Left ventricle myocardium inferior (tissue), 1 donor: ENCODE results near the gene MRPS5. TPM values are rescaled to one million over a fixed set of nuclear protein-coding genes. Genes with fewer than 3 reads are reported as not detected.
"Not testable (repeated sequence)": the region's sequence is repeated elsewhere in the genome, so short reads cannot be mapped to it uniquely, and the experiment has no call there.

Source experiments
- DNase-seq: peaks from one replicate; pipeline ENCODE4 v3.0.0-alpha.2; 2020
- H3K27ac ChIP-seq: fragments of 200-600 bp; replicated peaks from 2 replicates; pipeline ENCODE4 v1.8.0; 2021
- H3K27me3 ChIP-seq: fragments of 200-600 bp; 2 replicates; pipeline ENCODE4 v1.8.0; 2021; ENCODE audit warnings: low read depth
- H3K36me3 ChIP-seq: fragments of 200-600 bp; 2 replicates; pipeline ENCODE4 v1.8.0; 2021
- H3K4me1 ChIP-seq: fragments of 200-600 bp; 2 replicates; pipeline ENCODE4 v1.8.0; 2021
- H3K4me3 ChIP-seq: fragments of 200-600 bp; 2 replicates; pipeline ENCODE4 v1.8.0; 2021; ENCODE audit warnings: mild to moderate bottlenecking, moderate library complexity
- H3K9me3 ChIP-seq: fragments of 200-600 bp; replicated peaks from 2 replicates; pipeline ENCODE4 v1.8.0; 2021
- intact Hi-C: fragments of 100-400 bp; cut with micrococcal nuclease; formaldehyde crosslinking; loops from one replicate; pipeline ENCODE4 v1.11.0; 2022
- total RNA-seq: library from RNA; stranded (reverse); fragmentation: NEBNext Ultra II Directional; extraction: Animal tissue kit (Norgen Biotek cat#: 25700); gene quantifications from one replicate; pipeline ENCODE4 v1.2.1, GENCODE V29; 2021
- TF ChIP-seq, protein P1 (sequence below): fragments of 200-600 bp; IDR thresholded peaks from 2 replicates; pipeline ENCODE4 v1.8.0; 2021; ENCODE audit warnings: antibody characterized with exemption, mild to moderate bottlenecking, borderline replicate concordance
- donor health status: DM: no; HTN: yes; CAD: no; lungs with severe emphysema.

Gene MRPS5
- total RNA-seq, 1 donor from 2014 or later = 81.2 TPM

DNA sequence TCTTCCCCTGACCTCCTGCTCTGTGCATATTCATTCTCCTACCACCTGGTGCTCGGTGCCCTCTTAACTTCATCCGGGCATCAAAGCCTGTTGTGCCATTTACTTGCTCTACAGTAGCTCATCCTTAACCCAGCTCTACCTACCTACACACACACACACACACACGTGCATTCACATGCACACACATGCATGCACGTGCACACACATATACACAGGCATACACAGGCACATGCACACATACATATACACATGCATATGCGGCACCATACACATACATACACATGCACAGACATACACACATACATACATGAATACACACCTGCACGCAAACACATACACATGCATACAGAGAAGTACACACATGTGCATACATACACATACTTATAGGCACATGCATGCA, 81.6 kb downstream of the MRPS5 start:
- intact Hi-C loops = no loop called here
- no peak overlapping the region for H3K27ac ChIP-seq
- DNase-seq = no peak

DNA sequence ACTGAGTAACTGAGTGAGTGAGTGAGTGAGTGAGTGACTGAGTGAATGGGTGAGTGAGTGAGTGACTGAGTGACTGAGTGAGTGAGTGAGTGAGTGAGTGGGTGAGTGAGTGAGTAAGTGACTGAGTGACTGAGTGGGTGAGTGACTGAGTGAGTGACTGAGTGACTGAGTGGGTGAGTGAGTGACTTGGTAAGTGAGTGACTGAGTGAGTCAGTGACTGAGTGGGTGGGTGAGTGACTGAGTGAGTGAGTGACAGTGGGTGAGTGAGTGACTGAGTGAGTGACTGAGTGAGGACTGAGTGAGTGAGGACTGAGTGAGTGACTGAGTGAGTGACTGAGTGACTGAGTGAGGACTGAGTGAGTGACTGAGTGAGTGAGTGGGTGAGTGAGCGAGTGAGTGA, 82.2 kb downstream of the MRPS5 start:
- H3K27me3 ChIP-seq = peaks cover 16% of the 10 kb centered on the region
- TF ChIP-seq, protein P1, sequence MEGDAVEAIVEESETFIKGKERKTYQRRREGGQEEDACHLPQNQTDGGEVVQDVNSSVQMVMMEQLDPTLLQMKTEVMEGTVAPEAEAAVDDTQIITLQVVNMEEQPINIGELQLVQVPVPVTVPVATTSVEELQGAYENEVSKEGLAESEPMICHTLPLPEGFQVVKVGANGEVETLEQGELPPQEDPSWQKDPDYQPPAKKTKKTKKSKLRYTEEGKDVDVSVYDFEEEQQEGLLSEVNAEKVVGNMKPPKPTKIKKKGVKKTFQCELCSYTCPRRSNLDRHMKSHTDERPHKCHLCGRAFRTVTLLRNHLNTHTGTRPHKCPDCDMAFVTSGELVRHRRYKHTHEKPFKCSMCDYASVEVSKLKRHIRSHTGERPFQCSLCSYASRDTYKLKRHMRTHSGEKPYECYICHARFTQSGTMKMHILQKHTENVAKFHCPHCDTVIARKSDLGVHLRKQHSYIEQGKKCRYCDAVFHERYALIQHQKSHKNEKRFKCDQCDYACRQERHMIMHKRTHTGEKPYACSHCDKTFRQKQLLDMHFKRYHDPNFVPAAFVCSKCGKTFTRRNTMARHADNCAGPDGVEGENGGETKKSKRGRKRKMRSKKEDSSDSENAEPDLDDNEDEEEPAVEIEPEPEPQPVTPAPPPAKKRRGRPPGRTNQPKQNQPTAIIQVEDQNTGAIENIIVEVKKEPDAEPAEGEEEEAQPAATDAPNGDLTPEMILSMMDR = no peak
- H3K9me3 ChIP-seq = no peaks in the 10 kb centered on the region
- H3K4me3 ChIP-seq = no peak overlapping the region
- no peak for DNase-seq
- peaks cover 39% of the 10 kb centered on the region for H3K4me1 ChIP-seq
- intact Hi-C loops = no loop called here
- H3K27ac ChIP-seq = no peak overlapping the region
- no peaks in the 10 kb centered on the region for H3K36me3 ChIP-seq

More for the DNA sequence above, 81.6 kb downstream of the MRPS5 start:
- Histone ChIP-seq H3K36me3 (no peaks in the 10 kb centered on the region), H3K4me1 (peaks cover 39% of the 10 kb centered on the region), H3K27me3 (peaks cover 14% of the 10 kb centered on the region), H3K9me3 (no peaks in the 10 kb centered on the region), H3K4me3 (no peak overlapping the region)
- TF ChIP-seq, protein P1 = no peak

DNA sequence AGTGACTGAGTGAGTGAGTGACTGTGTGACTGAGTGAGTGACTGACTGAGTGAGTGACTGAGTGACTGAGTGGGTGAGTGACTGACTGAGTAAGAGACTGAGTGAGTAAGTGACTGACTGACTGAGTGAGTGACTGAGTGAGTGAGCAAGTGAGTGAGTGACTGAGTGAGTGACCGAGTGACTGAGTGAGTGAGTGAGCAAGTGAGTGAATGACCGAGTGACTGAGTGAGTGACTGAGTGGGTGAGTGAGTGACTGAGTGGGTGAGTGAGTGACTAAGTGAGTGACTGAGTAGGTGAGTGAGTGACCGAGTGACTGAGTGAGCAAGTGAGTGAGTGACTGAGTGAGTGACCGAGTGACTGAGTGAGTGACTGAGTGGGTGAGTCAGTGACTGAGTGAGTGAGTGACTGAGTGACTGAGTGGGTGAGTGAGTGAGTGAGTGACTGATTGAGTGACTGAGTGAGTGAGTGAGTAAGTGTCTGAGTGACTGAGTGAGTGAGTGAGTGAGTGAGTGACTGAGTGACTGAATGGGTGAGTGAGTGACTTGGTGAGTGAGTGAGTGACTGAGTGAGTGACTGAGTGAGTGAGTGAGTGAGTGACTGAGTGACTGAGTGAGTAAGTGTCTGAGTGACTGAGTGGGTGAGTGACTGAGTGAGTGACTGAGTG, 82.8 kb downstream of the MRPS5 start:
- DNase-seq = no peak
- Histone ChIP-seq H3K9me3 (no peaks in the 10 kb centered on the region), H3K4me1 (peaks cover 35% of the 10 kb centered on the region), H3K27me3 (peaks cover 17% of the 10 kb centered on the region), H3K4me3 (no peak overlapping the region), H3K36me3 (no peaks in the 10 kb centered on the region), H3K27ac (no peak overlapping the region)
- TF ChIP-seq, protein P1 = no peak
- intact Hi-C loops = no loop called here

DNA sequence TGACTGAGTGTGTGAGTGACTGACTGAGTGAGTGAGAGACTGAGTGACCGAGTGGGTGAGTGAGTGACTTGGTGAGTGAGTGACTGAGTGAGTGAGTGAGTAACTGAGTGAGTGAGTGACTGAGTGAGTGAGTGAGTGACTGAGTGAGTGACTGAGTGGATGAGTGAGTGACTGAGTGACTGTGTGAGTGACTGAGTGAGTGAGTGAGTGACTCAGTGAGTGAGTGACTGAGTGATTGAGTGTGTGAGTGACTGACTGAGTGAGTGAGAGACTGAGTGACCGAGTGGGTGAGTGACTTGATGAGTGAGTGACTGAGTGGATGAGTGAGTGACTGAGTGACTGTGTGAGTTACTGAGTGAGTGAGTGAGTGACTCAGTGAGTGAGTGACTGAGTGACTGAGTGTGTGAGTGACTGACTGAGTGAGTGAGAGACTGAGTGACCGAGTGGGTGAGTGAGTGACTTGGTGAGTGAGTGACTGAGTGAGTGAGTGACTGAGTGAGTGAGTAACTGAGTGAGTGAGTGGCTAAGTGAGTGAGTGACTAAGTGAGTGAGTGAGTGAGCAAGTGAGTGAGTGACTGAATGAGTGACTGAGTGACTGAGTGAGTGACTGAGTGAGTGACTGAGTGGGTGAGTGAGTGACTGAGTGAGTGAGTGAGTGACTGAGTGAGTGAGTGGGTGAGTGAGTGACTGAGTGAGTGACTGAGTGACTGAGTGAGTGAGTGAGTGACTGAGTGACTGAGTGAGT, 83.6 kb downstream of the MRPS5 start:
- Histone ChIP-seq H3K4me1 (peaks cover 28% of the 10 kb centered on the region), H3K27me3 (peaks cover 21% of the 10 kb centered on the region)
- H3K36me3 ChIP-seq, intact Hi-C loops, H3K27ac ChIP-seq, H3K9me3 ChIP-seq, H3K4me3 ChIP-seq, DNase-seq: not testable (repeated sequence)

DNA sequence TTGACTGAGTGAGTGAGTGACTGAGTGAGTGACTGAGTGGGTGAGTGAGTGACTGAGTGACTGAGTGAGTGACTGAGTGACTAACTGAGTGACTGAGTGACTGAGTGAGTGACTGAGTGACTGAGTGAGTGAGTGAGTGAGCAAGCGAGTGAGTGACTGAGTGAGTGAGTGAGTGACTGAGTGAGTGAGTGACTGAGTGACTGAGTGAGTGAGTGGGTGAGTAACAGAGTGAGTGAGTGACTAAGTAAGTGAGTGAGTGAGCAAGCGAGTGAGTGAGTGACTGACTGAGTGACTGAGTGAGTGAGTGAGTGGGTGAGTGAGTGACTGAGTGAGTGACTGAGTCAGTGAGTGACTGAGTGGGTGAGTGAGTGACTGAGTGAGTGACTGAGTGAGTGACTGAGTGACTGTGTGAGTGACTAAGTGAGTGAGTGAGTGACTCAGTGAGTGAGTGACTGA, 84.2 kb downstream of the MRPS5 start:
- Histone ChIP-seq H3K27ac (no peak overlapping the region), H3K4me1 (peaks cover 22% of the 10 kb centered on the region), H3K36me3 (no peaks in the 10 kb centered on the region), H3K4me3 (no peak overlapping the region), H3K27me3 (peaks cover 27% of the 10 kb centered on the region), H3K9me3 (no peaks in the 10 kb centered on the region)
- intact Hi-C loops = no loop called here
- DNase-seq = no peak
- TF ChIP-seq, protein P1 = no peak
